GM12864 (cell line): ENCODE results near the gene SMARCC1.

ENCODE experiments used
- DNase-seq: peaks from one replicate; pipeline ENCODE4 v3.0.0-alpha.2; 2011; ENCODE audit warnings: low read depth
- H3K4me3 ChIP-seq: 2 replicates; pipeline ENCODE4 v1.5.1; 2011; ENCODE audit warnings: mild to moderate bottlenecking, low read depth, low read length, control low read depth
- TF ChIP-seq, protein P1 (sequence below): IDR thresholded peaks from 2 replicates; pipeline ENCODE4 v1.5.1; 2011; ENCODE audit warnings: low read depth, mild to moderate bottlenecking, moderate library complexity, low read length, control low read depth, inconsistent platforms; ENCODE audit errors: missing control alignments

Gene SMARCC1

DNA sequence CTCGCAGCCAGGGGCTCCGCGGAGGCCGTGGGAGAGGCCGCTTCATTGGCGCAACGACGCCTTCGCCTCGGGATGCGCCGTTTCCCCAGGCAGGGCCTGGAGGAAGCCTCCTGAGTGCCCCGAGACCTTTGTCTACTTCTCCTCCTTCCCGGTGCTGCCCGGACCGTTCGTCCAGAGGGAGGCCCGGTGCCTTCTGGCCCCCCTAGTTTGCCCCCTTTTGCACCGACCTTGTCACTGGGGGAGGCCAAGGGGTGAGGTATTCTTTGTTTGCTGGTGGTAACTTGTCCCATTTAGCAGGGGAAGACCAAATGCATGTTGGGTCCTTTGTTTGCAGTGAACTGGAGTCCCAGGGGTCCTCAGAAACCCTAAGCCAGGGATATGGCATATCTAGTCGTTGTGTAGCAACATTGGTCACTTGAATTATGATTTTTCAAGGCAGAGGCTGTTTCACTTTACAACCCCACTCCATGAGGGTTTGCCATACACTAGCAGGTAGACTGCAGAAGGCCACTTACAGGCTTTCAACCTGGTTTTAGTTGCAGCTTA lies 21.9 kb upstream of the SMARCC1 start:
- TF ChIP-seq, protein P1, sequence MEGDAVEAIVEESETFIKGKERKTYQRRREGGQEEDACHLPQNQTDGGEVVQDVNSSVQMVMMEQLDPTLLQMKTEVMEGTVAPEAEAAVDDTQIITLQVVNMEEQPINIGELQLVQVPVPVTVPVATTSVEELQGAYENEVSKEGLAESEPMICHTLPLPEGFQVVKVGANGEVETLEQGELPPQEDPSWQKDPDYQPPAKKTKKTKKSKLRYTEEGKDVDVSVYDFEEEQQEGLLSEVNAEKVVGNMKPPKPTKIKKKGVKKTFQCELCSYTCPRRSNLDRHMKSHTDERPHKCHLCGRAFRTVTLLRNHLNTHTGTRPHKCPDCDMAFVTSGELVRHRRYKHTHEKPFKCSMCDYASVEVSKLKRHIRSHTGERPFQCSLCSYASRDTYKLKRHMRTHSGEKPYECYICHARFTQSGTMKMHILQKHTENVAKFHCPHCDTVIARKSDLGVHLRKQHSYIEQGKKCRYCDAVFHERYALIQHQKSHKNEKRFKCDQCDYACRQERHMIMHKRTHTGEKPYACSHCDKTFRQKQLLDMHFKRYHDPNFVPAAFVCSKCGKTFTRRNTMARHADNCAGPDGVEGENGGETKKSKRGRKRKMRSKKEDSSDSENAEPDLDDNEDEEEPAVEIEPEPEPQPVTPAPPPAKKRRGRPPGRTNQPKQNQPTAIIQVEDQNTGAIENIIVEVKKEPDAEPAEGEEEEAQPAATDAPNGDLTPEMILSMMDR, result no peak
- DNase-seq, result no peak
- H3K4me3 ChIP-seq, result peak overlapping the region; percentile 81

DNA sequence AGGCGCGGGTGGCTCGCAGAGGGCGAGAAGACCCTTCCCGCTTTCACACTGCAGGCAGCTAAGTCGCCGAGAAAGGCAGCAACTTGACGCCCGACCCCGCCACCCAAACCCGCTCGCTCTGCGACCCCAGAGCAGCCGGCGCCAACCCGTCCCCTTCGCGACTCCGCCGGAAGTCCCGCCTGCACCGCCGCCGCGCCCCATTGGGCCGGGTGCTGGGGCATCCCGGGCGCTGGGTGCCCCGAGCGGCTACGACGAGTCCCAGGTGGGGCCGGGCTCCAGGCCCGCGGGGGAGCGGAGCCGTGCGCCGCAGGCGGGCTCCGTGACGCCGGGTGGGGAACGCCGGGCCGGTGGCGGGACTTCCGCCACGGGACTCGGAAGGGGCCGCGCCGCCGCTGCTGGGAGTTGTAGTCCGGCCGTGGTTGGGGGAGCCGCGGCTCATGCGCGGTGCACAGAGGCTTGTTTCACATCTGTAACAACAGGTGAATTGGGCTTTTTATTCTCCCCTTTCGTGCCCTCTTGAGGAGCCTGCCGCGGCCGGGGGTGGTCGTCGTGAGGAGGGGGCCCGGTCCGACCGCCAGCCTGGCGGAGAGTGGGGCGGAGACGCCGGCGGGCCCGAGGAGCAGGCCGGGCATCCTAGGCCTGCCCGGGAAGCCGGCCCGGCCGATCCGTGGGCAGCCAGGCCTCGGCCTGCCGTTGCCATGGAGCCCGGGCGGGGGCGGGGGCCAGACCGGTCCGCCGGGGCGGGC lies 21.2 kb upstream of the SMARCC1 start, which contains the start of gene DHX30:
Gene DHX30, plus strand, starts transcription at position 405 of the 746 bp plus-strand sequence. CDS start 7,546 bp downstream, outside the sequence.
- DNase-seq, result no peak
- H3K4me3 ChIP-seq, result peak within 1 kb of the TSS; percentile 81
- TF ChIP-seq, protein P1, result no peak

DNA sequence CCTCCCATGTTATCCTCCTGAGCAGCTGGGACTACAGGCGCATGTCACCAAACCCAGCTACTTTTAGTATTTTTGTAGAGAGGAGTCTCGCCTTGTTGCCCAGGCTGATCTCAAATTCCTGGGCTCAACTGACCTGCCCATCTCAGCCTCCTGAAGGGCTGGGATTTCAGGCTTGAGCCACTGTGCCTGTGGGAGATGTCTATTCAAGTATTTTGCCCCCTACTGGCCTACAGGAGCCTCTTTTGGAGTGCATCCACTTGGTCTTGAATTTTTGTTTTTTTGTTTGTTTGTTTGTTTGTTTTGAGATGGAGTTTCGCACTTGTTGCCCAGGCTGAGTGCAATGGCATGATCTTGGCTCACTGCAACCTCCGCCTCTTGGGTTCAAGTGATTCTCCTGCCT lies 18.0 kb upstream of the SMARCC1 start:
- TF ChIP-seq, protein P1, result peak; percentile 66
- DNase-seq, result no peak
- H3K4me3 ChIP-seq, result no peak overlapping the region

DNA sequence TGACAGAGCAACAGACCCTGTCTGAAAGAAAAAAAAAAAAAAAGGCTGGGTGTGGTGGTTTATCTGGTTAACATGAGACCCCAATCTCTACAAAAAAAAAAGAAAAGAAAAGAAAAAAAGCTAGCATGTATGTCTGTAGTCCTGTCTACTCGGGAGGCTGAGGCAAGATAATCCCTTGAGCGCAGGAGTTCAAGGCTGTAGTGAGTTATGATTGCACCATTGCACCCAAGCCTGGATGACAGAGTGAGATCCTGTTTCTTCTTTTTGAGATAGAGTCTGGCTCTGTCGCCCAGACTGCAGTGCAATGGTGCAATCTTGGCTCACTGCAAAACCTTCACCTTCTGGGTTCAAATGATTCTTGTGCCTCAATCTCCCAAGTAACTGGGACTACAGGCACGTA lies 12.9 kb upstream of the SMARCC1 start:
- TF ChIP-seq, protein P1, result no peak
- no peak overlapping the region for H3K4me3 ChIP-seq
- no peak for DNase-seq

DNA sequence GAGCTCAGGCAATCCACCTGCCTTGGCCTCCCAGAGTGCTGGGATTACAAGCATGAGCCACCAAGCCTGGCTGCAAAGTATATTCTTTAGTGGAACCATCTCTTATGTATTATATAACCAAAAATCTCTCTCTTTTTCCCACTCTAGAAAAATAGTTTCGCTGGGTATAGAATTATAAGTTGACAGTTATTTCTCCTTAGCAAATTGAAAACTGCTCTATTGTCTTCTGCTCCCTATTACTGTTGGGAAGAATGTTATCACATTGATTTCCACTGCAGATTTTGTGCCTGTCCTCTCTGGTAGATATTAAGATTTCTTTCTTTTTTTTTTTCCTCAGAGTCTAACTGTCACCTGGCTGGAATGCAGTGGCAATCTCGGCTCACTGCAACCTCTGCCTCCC lies 11.0 kb upstream of the SMARCC1 start:
- DNase-seq, result no peak
- no peak overlapping the region for H3K4me3 ChIP-seq
- TF ChIP-seq, protein P1, result no peak

DNA sequence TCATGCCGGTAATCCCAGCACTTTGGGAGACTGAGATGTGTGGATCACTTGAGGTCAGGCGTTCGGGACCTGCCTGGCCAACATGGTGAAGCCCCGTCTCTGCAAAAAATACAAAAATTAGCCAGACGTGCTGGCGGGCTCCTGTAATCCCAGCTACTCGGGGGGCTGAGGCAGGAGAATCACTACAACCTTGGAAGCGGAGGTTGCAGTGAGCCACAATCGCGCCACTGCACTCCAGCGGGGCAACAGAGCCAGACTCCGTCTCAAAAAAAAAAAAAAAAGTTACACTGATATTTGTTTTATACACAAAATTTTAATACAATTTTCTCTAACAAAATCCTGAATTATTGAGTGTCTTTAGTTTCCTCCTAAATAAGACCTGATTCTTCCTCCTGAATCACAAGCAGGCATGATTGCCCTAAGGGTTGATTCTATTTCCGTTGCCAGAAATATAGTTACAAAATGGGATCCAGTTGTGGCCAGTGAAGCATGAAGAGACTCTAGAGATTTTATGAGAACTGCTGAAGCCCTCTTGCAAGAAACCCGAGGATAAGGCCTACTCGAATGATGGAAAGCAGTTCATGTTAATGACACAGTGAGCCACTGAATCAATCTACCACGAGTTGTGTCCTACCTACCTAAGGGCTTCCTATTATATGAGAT lies 9.6 kb upstream of the SMARCC1 start:
- H3K4me3 ChIP-seq, result no peak overlapping the region
- TF ChIP-seq, protein P1, result no peak
- DNase-seq, result no peak
